ENCODE measurements around the gene ALDH2.

The ALDH2 gene

GRCh38 chr12:111747333-111747732 lies 19.4 kb upstream of the ALDH2 start:
- Histone ChIP-seq H3K4me3 (ENCODE audit: low read depth, low read length) (no peak overlapping the region), H3K27me3 (ENCODE audit: control insufficient read depth, insufficient read depth, low read length) (no peaks in the 10 kb centered on the region), H3K9ac (ENCODE audit: low read length) (no peak overlapping the region), H3K4me1 (ENCODE audit: control insufficient read depth, insufficient read depth, low read length) (no peaks in the 10 kb centered on the region), H3K36me3 (ENCODE audit: control insufficient read depth, insufficient read depth, low read length) (peaks cover 52% of the 10 kb centered on the region), H3K27ac (ENCODE audit: low read depth, low read length) (no peak overlapping the region), H3K9me3 (ENCODE audit: control insufficient read depth, insufficient read depth, low read depth, low read length) (no peaks in the 10 kb centered on the region)

DNA sequence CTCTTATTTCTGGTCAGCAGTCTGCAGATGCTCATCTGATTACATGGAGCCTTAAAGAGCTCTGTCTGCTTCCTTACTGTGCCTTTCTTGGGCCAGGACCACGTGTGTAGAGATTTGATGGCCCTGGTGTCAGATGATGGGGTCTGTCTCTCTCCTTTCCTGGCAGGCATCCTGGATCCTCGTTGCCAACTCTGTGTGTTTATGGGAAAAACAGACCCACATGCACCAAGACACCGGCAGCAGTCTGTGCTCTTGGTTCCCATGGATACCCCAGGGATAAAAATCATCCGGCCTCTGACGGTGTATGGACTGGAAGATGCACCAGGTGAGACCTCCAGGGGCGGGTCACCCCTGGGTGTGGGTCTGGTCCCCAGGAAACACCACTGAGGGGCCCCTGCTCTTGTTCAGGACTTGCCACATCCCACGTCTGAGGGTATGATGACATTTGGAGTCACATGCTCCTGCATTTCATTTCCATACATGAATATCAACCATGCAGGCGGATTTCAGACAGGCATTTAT lies 18.5 kb upstream of the ALDH2 start:
- Histone ChIP-seq H3K27ac (ENCODE audit: low read depth, low read length) (no peak overlapping the region), H3K9me3 (ENCODE audit: control insufficient read depth, insufficient read depth, low read depth, low read length) (no peaks in the 10 kb centered on the region), H3K36me3 (ENCODE audit: control insufficient read depth, insufficient read depth, low read length) (peaks cover 52% of the 10 kb centered on the region), H3K4me3 (ENCODE audit: low read depth, low read length) (no peak overlapping the region), H3K27me3 (ENCODE audit: control insufficient read depth, insufficient read depth, low read length) (no peaks in the 10 kb centered on the region), H3K4me1 (ENCODE audit: control insufficient read depth, insufficient read depth, low read length) (no peaks in the 10 kb centered on the region), H3K9ac (ENCODE audit: low read length) (no peak overlapping the region)

DNA sequence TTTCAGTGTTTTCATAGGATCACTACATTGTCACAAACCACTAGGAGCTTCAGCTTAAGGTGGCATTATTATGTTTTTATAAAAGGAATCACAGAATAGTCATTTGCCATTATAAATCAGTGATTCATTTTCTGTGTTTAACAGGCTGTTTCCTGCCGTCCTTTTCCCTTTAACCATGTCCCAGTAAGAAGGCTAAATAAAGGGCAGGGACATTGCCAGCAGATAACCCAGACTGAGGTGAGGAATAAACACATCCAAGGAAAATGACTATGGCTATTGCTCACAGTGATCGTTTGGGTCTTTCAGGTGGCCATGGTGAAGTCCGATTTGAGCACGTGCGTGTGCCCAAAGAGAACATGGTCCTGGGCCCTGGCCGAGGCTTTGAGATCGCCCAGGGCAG lies 17.9 kb upstream of the ALDH2 start:
- H3K4me1 ChIP-seq (ENCODE audit: control insufficient read depth, insufficient read depth, low read length) = no peaks in the 10 kb centered on the region; the same call in 1 of the 2 replicates
- no peak overlapping the region for H3K9ac ChIP-seq (ENCODE audit: low read length)
- no peak overlapping the region for H3K27ac ChIP-seq (ENCODE audit: low read depth, low read length)
- no peaks in the 10 kb centered on the region for H3K27me3 ChIP-seq (ENCODE audit: control insufficient read depth, insufficient read depth, low read length)
- no peak overlapping the region for H3K4me3 ChIP-seq (ENCODE audit: low read depth, low read length)
- H3K36me3 ChIP-seq (ENCODE audit: control insufficient read depth, insufficient read depth, low read length) = peaks cover 52% of the 10 kb centered on the region
- H3K9me3 ChIP-seq (ENCODE audit: control insufficient read depth, insufficient read depth, low read depth, low read length) = no peaks in the 10 kb centered on the region

GRCh38 chr12:111749391-111749790 lies 17.3 kb upstream of the ALDH2 start:
- Histone ChIP-seq H3K4me1 (ENCODE audit: control insufficient read depth, insufficient read depth, low read length) (no peaks in the 10 kb centered on the region; the same call in 1 of the 2 replicates), H3K27me3 (ENCODE audit: control insufficient read depth, insufficient read depth, low read length) (no peaks in the 10 kb centered on the region), H3K27ac (ENCODE audit: low read depth, low read length) (no peak overlapping the region), H3K9me3 (ENCODE audit: control insufficient read depth, insufficient read depth, low read depth, low read length) (no peaks in the 10 kb centered on the region), H3K36me3 (ENCODE audit: control insufficient read depth, insufficient read depth, low read length) (peaks cover 47% of the 10 kb centered on the region), H3K4me3 (ENCODE audit: low read depth, low read length) (no peak overlapping the region), H3K9ac (ENCODE audit: low read length) (no peak overlapping the region)

DNA sequence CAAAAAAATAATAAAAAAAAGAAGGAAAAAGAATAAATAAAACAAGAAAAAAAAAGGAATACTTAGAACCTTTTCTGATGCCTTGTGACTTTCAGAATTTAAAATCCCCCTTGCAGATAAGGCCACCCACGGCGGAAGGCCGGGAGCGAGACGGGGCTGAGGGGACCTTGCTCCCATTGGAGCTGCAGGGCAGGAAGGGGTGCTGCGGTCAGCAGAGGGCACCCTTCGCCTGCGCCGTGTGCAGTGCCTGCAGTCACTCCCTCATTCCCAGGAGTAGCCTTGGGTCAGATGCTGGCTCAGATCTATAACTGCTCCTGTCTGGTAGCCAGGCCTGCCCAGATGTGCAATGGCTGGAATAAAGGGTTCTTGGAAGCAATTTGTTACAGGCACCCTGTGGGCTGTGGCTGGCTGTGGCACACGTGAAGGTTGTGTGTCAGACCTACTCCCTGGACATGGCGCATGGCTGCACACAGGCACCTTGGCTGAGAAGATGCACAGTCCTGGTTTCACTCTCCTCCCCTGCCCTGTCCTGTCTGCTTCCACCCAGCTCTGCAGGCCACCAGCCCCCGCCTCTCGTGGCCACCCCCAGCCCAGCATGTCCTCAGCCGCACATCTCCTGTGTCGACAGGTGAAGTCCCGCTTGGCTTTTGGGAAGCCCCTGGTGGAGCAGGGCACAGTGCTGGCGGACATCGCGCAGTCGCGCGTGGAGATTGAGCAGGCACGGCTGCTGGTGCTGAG lies 13.4 kb upstream of the ALDH2 start:
- Histone ChIP-seq H3K27ac (ENCODE audit: low read depth, low read length) (no peak overlapping the region), H3K36me3 (ENCODE audit: control insufficient read depth, insufficient read depth, low read length) (peaks cover 15% of the 10 kb centered on the region), H3K9me3 (ENCODE audit: control insufficient read depth, insufficient read depth, low read depth, low read length) (no peaks in the 10 kb centered on the region), H3K4me3 (ENCODE audit: low read depth, low read length) (no peak overlapping the region), H3K9ac (ENCODE audit: low read length) (no peak overlapping the region), H3K27me3 (ENCODE audit: control insufficient read depth, insufficient read depth, low read length) (no peaks in the 10 kb centered on the region), H3K4me1 (ENCODE audit: control insufficient read depth, insufficient read depth, low read length) (peaks cover 8% of the 10 kb centered on the region)

DNA sequence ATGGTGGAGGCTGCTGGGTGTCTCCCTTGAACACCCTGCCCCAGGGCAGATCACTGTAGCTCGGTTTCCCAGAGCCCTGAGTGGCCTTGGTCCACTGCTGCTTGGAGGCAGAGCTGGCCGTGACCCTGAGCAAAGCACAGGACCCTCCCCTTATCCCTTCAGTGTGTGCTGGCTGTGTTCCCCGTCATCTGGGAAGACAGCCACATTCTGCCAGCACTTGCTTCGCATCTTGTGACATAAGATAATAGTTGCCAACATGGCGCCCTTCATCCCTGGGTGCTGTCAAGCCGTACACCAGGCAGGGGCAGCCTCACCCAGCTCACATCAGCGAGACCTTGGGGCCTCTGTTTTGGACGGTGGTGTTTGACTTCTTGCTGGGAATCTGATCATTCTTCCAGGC lies 12.1 kb upstream of the ALDH2 start:
- peaks cover 12% of the 10 kb centered on the region for H3K4me1 ChIP-seq (ENCODE audit: control insufficient read depth, insufficient read depth, low read length)
- no peaks in the 10 kb centered on the region for H3K27me3 ChIP-seq (ENCODE audit: control insufficient read depth, insufficient read depth, low read length)
- H3K36me3 ChIP-seq (ENCODE audit: control insufficient read depth, insufficient read depth, low read length) = 0 out of 2 replicates have a peak, but pooled peaks cover 4% of the 10 kb centered on the region
- no peak overlapping the region for H3K27ac ChIP-seq (ENCODE audit: low read depth, low read length)
- H3K9me3 ChIP-seq (ENCODE audit: control insufficient read depth, insufficient read depth, low read depth, low read length) = no peaks in the 10 kb centered on the region
- no peak overlapping the region for H3K4me3 ChIP-seq (ENCODE audit: low read depth, low read length)
- no peak overlapping the region for H3K9ac ChIP-seq (ENCODE audit: low read length)

GRCh38 chr12:111756196-111756595 lies 10.5 kb upstream of the ALDH2 start:
- Histone ChIP-seq H3K4me1 (ENCODE audit: control insufficient read depth, insufficient read depth, low read length) (peaks cover 12% of the 10 kb centered on the region), H3K36me3 (ENCODE audit: control insufficient read depth, insufficient read depth, low read length) (0 out of 2 replicates have a peak, but pooled peaks cover under 1% of the 10 kb centered on the region), H3K27me3 (ENCODE audit: control insufficient read depth, insufficient read depth, low read length) (no peaks in the 10 kb centered on the region), H3K9me3 (ENCODE audit: control insufficient read depth, insufficient read depth, low read depth, low read length) (no peaks in the 10 kb centered on the region), H3K9ac (ENCODE audit: low read length) (no peak overlapping the region), H3K4me3 (ENCODE audit: low read depth, low read length) (no peak overlapping the region), H3K27ac (ENCODE audit: low read depth, low read length) (no peak overlapping the region)

DNA sequence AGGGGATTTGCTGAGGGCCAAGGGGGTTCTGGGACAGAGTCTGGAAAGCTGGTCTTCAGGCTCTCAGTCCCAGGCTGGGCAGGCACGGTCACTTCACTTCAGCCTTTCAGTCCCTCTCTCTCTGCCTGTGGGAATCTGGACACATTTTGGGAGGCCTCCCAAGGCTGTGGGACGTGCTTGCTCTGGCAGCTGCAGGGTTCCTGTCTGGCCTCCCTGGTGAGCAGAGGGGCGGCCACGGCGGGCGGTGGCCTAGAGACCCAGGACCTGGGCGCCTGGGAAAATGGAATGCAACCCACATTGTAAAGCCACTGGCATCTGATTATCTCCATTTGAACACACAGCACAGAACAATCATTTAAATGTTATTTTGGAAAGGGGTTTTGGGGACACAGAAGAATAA lies 10.1 kb upstream of the ALDH2 start:
- Histone ChIP-seq H3K36me3 (ENCODE audit: control insufficient read depth, insufficient read depth, low read length) (no peaks in the 10 kb centered on the region), H3K4me1 (ENCODE audit: control insufficient read depth, insufficient read depth, low read length) (peaks cover 15% of the 10 kb centered on the region), H3K27me3 (ENCODE audit: control insufficient read depth, insufficient read depth, low read length) (no peaks in the 10 kb centered on the region), H3K9me3 (ENCODE audit: control insufficient read depth, insufficient read depth, low read depth, low read length) (no peaks in the 10 kb centered on the region), H3K4me3 (ENCODE audit: low read depth, low read length) (no peak overlapping the region), H3K27ac (ENCODE audit: low read depth, low read length) (no peak overlapping the region), H3K9ac (ENCODE audit: low read length) (no peak overlapping the region)

GRCh38 chr12:111757361-111758119 lies 9.2 kb upstream of the ALDH2 start:
- no peak overlapping the region; the same call in 1 of the 2 replicates for H3K27ac ChIP-seq (ENCODE audit: low read depth, low read length)
- no peaks in the 10 kb centered on the region for H3K27me3 ChIP-seq (ENCODE audit: control insufficient read depth, insufficient read depth, low read length)
- no peak overlapping the region for H3K9ac ChIP-seq (ENCODE audit: low read length)
- no peaks in the 10 kb centered on the region for H3K36me3 ChIP-seq (ENCODE audit: control insufficient read depth, insufficient read depth, low read length)
- H3K4me3 ChIP-seq (ENCODE audit: low read depth, low read length) = no peak overlapping the region
- no peaks in the 10 kb centered on the region for H3K9me3 ChIP-seq (ENCODE audit: control insufficient read depth, insufficient read depth, low read depth, low read length)
- peaks cover 19% of the 10 kb centered on the region for H3K4me1 ChIP-seq (ENCODE audit: control insufficient read depth, insufficient read depth, low read length)

- Histone ChIP-seq H3K36me3 (ENCODE audit: control insufficient read depth, insufficient read depth, low read length) (no peaks in the 10 kb centered on the region), H3K4me1 (ENCODE audit: control insufficient read depth, insufficient read depth, low read length) (peaks cover 19% of the 10 kb centered on the region), H3K9me3 (ENCODE audit: control insufficient read depth, insufficient read depth, low read depth, low read length) (no peaks in the 10 kb centered on the region), H3K27ac (ENCODE audit: low read depth, low read length) (no peak overlapping the region; the same call in 1 of the 2 replicates), H3K27me3 (ENCODE audit: control insufficient read depth, insufficient read depth, low read length) (no peaks in the 10 kb centered on the region), H3K4me3 (ENCODE audit: low read depth, low read length) (no peak overlapping the region), H3K9ac (ENCODE audit: low read length) (no peak overlapping the region)
Measured at GRCh38 chr12:111758120-111758561, 8.6 kb upstream of the ALDH2 start.

GRCh38 chr12:111759271-111759670 lies 7.5 kb upstream of the ALDH2 start:
- Histone ChIP-seq H3K27me3 (ENCODE audit: control insufficient read depth, insufficient read depth, low read length) (no peaks in the 10 kb centered on the region), H3K9me3 (ENCODE audit: control insufficient read depth, insufficient read depth, low read depth, low read length) (no peaks in the 10 kb centered on the region), H3K9ac (ENCODE audit: low read length) (no peak overlapping the region), H3K27ac (ENCODE audit: low read depth, low read length) (no peak overlapping the region), H3K4me3 (ENCODE audit: low read depth, low read length) (no peak overlapping the region), H3K36me3 (ENCODE audit: control insufficient read depth, insufficient read depth, low read length) (no peaks in the 10 kb centered on the region), H3K4me1 (ENCODE audit: control insufficient read depth, insufficient read depth, low read length) (peaks cover 19% of the 10 kb centered on the region)

Data from HUES6 (cell line).